ENCODE measurements around the gene TERT.
A peak's percentile ranks its signal among the peaks of the same experiment; 100 is the strongest.
"Not testable (repeated sequence)": the region's sequence is repeated elsewhere in the genome, so short reads cannot be mapped to it uniquely, and the experiment has no call there.

The TERT gene

GRCh38 chr5:1330847-1331831, 36.3 kb upstream of the TERT start:
- no peak for DNase-seq (ENCODE audit: low read depth in 2 of 2)

GRCh38 chr5:1330146-1330846, 35.4 kb upstream of the TERT start:
- DNase-seq (ENCODE audit: low read depth in 2 of 2) = no peak

- no peak for DNase-seq (ENCODE audit: low read depth in 2 of 2)
Measured at GRCh38 chr5:1329111-1329579, 34.3 kb upstream of the TERT start.

- peak in 1 of 2 experiments; percentile 14 for DNase-seq (ENCODE audit: low read depth in 2 of 2)
Measured at GRCh38 chr5:1328237-1329110, 33.6 kb upstream of the TERT start.

- DNase-seq (ENCODE audit: low read depth in 2 of 2) = peak in 1 of 2 experiments; percentile 18
Measured at GRCh38 chr5:1326901-1327756, 32.3 kb upstream of the TERT start.

GRCh38 chr5:1326532-1326875, 31.6 kb upstream of the TERT start:
- not testable (repeated sequence) for DNase-seq (ENCODE audit: low read depth in 2 of 2)

GRCh38 chr5:1325870-1326531, 31.1 kb upstream of the TERT start:
- DNase-seq (ENCODE audit: low read depth in 2 of 2) = peak in 1 of 2 experiments; percentile 9

- DNase-seq (ENCODE audit: low read depth in 2 of 2) = no peak
Measured at GRCh38 chr5:1325191-1325741, 30.4 kb upstream of the TERT start.

- DNase-seq (ENCODE audit: low read depth in 2 of 2) = no peak
Measured at GRCh38 chr5:1324719-1325190, 29.9 kb upstream of the TERT start.

GRCh38 chr5:1324301-1324700, 29.4 kb upstream of the TERT start:
- no peak for DNase-seq (ENCODE audit: low read depth in 2 of 2)

GRCh38 chr5:1323803-1324173, 28.9 kb upstream of the TERT start:
- no peak for DNase-seq (ENCODE audit: low read depth in 2 of 2)

- no peak for DNase-seq (ENCODE audit: low read depth in 2 of 2)
Measured at GRCh38 chr5:1322955-1323802, 28.3 kb upstream of the TERT start.

GRCh38 chr5:1322036-1322900, 27.4 kb upstream of the TERT start:
- no peak for DNase-seq (ENCODE audit: low read depth in 2 of 2)

- no peak for DNase-seq (ENCODE audit: low read depth in 2 of 2)
Measured at GRCh38 chr5:1321576-1321975, 26.7 kb upstream of the TERT start.

- DNase-seq (ENCODE audit: low read depth in 2 of 2) = no peak
Measured at GRCh38 chr5:1320436-1321344, 25.8 kb upstream of the TERT start.

- no peak for DNase-seq (ENCODE audit: low read depth in 2 of 2)
Measured at GRCh38 chr5:1319436-1320256, 24.8 kb upstream of the TERT start.

All from fibroblast of skin of left quadriceps (primary cell).